Measurements from ENCODE around the gene ELSPBP1.

ELSPBP1 gene

GRCh38 chr19:48044561-48044960 lies 50.1 kb downstream of the ELSPBP1 start:
- no peaks in the 10 kb centered on the region for H3K27me3 ChIP-seq (ENCODE audit: low read length)
- H3K9me3 ChIP-seq (ENCODE audit: insufficient read depth, low read length), result no peaks in the 10 kb centered on the region

GRCh38 chr19:48051335-48052033 lies 57.1 kb downstream of the ELSPBP1 start:
- no peak overlapping the region for H3K4me2 ChIP-seq (ENCODE audit: low read depth, low read length, poor library complexity, severe bottlenecking)

More at GRCh38 chr19:48044561-48044960, 50.1 kb downstream of the ELSPBP1 start:
- Histone ChIP-seq H3K79me2 (ENCODE audit: insufficient read depth, low read length) (no peaks in the 10 kb centered on the region), H4K20me1 (ENCODE audit: low read depth, low read length) (no peaks in the 10 kb centered on the region), H3K27ac (ENCODE audit: low read depth, low read length) (no peak overlapping the region), H2AFZ (ENCODE audit: low read depth, low read length, severe bottlenecking) (no peak overlapping the region), H3F3A (ENCODE audit: insufficient read depth) (no peaks in the 10 kb centered on the region), H3K4me3 (ENCODE audit: insufficient read depth, low read length, poor library complexity, severe bottlenecking) (no peak overlapping the region), H3K9me2 (replicated peaks; ENCODE audit: insufficient read depth, low read length) (no peaks in the 10 kb centered on the region), H3K36me3 (ENCODE audit: low read length) (no peaks in the 10 kb centered on the region), H3K9ac (ENCODE audit: low read length) (no peak overlapping the region), H3K4me2 (ENCODE audit: low read depth, low read length, poor library complexity, severe bottlenecking) (no peak overlapping the region)
- no peak for TF ChIP-seq EZH2phosphoT487 (conservative IDR thresholded peaks at IDR 0.05; ENCODE audit: low read length)
- TF ChIP-seq CTCF (IDR thresholded peaks at IDR 0.05; ENCODE audit: insufficient read depth, low read length, poor library complexity, severe bottlenecking), result no peak

GRCh38 chr19:48053076-48053475 lies 58.6 kb downstream of the ELSPBP1 start:
- H3K9ac ChIP-seq (ENCODE audit: low read length), result no peak overlapping the region
- no peaks in the 10 kb centered on the region for H4K20me1 ChIP-seq (ENCODE audit: low read depth, low read length)
- no peaks in the 10 kb centered on the region for H3K36me3 ChIP-seq (ENCODE audit: low read length)
- H3K9me2 ChIP-seq (replicated peaks; ENCODE audit: insufficient read depth, low read length), result no peaks in the 10 kb centered on the region
- H2AFZ ChIP-seq (ENCODE audit: low read depth, low read length, severe bottlenecking), result no peak overlapping the region
- no peak overlapping the region for H3K4me3 ChIP-seq (ENCODE audit: insufficient read depth, low read length, poor library complexity, severe bottlenecking)
- TF ChIP-seq CTCF (IDR thresholded peaks at IDR 0.05; ENCODE audit: insufficient read depth, low read length, poor library complexity, severe bottlenecking), result no peak
- TF ChIP-seq EZH2phosphoT487 (conservative IDR thresholded peaks at IDR 0.05; ENCODE audit: low read length), result no peak
- H3K79me2 ChIP-seq (ENCODE audit: insufficient read depth, low read length), result no peaks in the 10 kb centered on the region
- no peak overlapping the region for H3K4me2 ChIP-seq (ENCODE audit: low read depth, low read length, poor library complexity, severe bottlenecking)
- H3K27ac ChIP-seq (ENCODE audit: low read depth, low read length), result no peak overlapping the region
- H3K9me3 ChIP-seq (ENCODE audit: insufficient read depth, low read length), result no peaks in the 10 kb centered on the region
- H3K27me3 ChIP-seq (ENCODE audit: low read length), result no peaks in the 10 kb centered on the region
- no peaks in the 10 kb centered on the region for H3F3A ChIP-seq (ENCODE audit: insufficient read depth)

More at GRCh38 chr19:48051335-48052033, 57.1 kb downstream of the ELSPBP1 start:
- no peaks in the 10 kb centered on the region for H3K79me2 ChIP-seq (ENCODE audit: insufficient read depth, low read length)
- H3K36me3 ChIP-seq (ENCODE audit: low read length), result no peaks in the 10 kb centered on the region
- H3F3A ChIP-seq (ENCODE audit: insufficient read depth), result no peaks in the 10 kb centered on the region
- no peak for TF ChIP-seq EZH2phosphoT487 (conservative IDR thresholded peaks at IDR 0.05; ENCODE audit: low read length)
- TF ChIP-seq CTCF (IDR thresholded peaks at IDR 0.05; ENCODE audit: insufficient read depth, low read length, poor library complexity, severe bottlenecking), result no peak
- H3K27ac ChIP-seq (ENCODE audit: low read depth, low read length), result no peak overlapping the region
- no peak overlapping the region for H3K4me3 ChIP-seq (ENCODE audit: insufficient read depth, low read length, poor library complexity, severe bottlenecking)
- H3K9me3 ChIP-seq (ENCODE audit: insufficient read depth, low read length), result no peaks in the 10 kb centered on the region
- H4K20me1 ChIP-seq (ENCODE audit: low read depth, low read length), result no peaks in the 10 kb centered on the region
- no peaks in the 10 kb centered on the region for H3K9me2 ChIP-seq (replicated peaks; ENCODE audit: insufficient read depth, low read length)
- no peaks in the 10 kb centered on the region for H3K27me3 ChIP-seq (ENCODE audit: low read length)
- H2AFZ ChIP-seq (ENCODE audit: low read depth, low read length, severe bottlenecking), result no peak overlapping the region
- H3K9ac ChIP-seq (ENCODE audit: low read length), result no peak overlapping the region

Measured in SU-DHL-6 (cell line).